HG03432 (cell line): Measurements from ENCODE around the gene RBBP5.

Experiments
- ATAC-seq: cut with Tn5 transposase; IDR thresholded peaks from one replicate; pipeline ENCODE4 v1.9.1; 2021; ENCODE audit warnings: mild to moderate bottlenecking, moderate library complexity; ENCODE audit not compliant: unreplicated experiment

RBBP5 gene

GRCh38 chr1:205075642-205076155, 46.1 kb downstream of the RBBP5 start:
- no peak for ATAC-seq

GRCh38 chr1:205074513-205074912, 47.3 kb downstream of the RBBP5 start:
- ATAC-seq = no peak

- no peak for ATAC-seq
These were observed 47.7 kb downstream of the RBBP5 start for GRCh38 chr1:205074084-205074483.

- no peak for ATAC-seq
These were observed 48.3 kb downstream of the RBBP5 start for GRCh38 chr1:205073511-205073910.

- ATAC-seq = no peak
These were observed 48.9 kb downstream of the RBBP5 start for GRCh38 chr1:205072881-205073280.

GRCh38 chr1:205072286-205072685, 49.5 kb downstream of the RBBP5 start:
- ATAC-seq = no peak

GRCh38 chr1:205071801-205072200, 50.0 kb downstream of the RBBP5 start:
- no peak for ATAC-seq

- no peak for ATAC-seq
These were observed 50.8 kb downstream of the RBBP5 start for GRCh38 chr1:205071028-205071409.

- no peak for ATAC-seq
These were observed 52.2 kb downstream of the RBBP5 start for GRCh38 chr1:205069371-205070125.

GRCh38 chr1:205068457-205069040, 53.2 kb downstream of the RBBP5 start:
- no peak for ATAC-seq

GRCh38 chr1:205068001-205068400, 53.8 kb downstream of the RBBP5 start:
- no peak for ATAC-seq

GRCh38 chr1:205067031-205067430, 54.7 kb downstream of the RBBP5 start:
- ATAC-seq = no peak

GRCh38 chr1:205066141-205066818, 55.5 kb downstream of the RBBP5 start:
- ATAC-seq = no peak

GRCh38 chr1:205065666-205066065, 56.1 kb downstream of the RBBP5 start:
- no peak for ATAC-seq

GRCh38 chr1:205064741-205065316, 56.9 kb downstream of the RBBP5 start:
- ATAC-seq = no peak

- no peak for ATAC-seq
These were observed 57.5 kb downstream of the RBBP5 start for GRCh38 chr1:205064301-205064700.

GRCh38 chr1:205062895-205063294, 58.9 kb downstream of the RBBP5 start:
- no peak for ATAC-seq

- ATAC-seq = no peak
These were observed 59.5 kb downstream of the RBBP5 start for GRCh38 chr1:205062319-205062718.

GRCh38 chr1:205061665-205062069, 60.1 kb downstream of the RBBP5 start:
- ATAC-seq = no peak

GRCh38 chr1:205061227-205061626, 60.6 kb downstream of the RBBP5 start:
- no peak for ATAC-seq

GRCh38 chr1:205060746-205061145, 61.0 kb downstream of the RBBP5 start:
- ATAC-seq = no peak

GRCh38 chr1:205059660-205060059, 62.1 kb downstream of the RBBP5 start:
- ATAC-seq = no peak
